Natural killer cell (primary cell): ENCODE measurements around the gene CYFIP2. TPM values are rescaled to one million over a fixed set of nuclear protein-coding genes. Genes with fewer than 3 reads are reported as not detected.

Experiments
- ATAC-seq, 3 donors: fragments of 150-1000 bp in 2 of 3; fragments of 200-7000 bp in 1 of 3; cut with Tn5 transposase; 1 replicate in 1 of 3; 2 replicates in 2 of 3; pipeline ENCODE4 v1.10.0; 2021; ENCODE audit warnings: mild to moderate bottlenecking in 2 of 3, moderate library complexity in 2 of 3
- DNase-seq, 2 donors: peaks; one replicate each; pipeline versions ENCODE4 v3.0.0 to v3.0.0-alpha.2; 2013 to 2021; ENCODE audit warnings: mixed read lengths in 1 of 2
- H3K27ac ChIP-seq: one replicate; pipeline ENCODE4 v1.5.1; 2013; ENCODE audit warnings: mild to moderate bottlenecking, low read length
- H3K27me3 ChIP-seq: one replicate; pipeline ENCODE4 v1.6.1; 2013; ENCODE audit warnings: low read length; ENCODE audit not compliant: control insufficient read depth, insufficient read depth
- H3K36me3 ChIP-seq: one replicate; pipeline ENCODE4 v1.6.1; 2013; ENCODE audit warnings: low read length; ENCODE audit not compliant: control insufficient read depth, insufficient read depth
- H3K4me1 ChIP-seq: one replicate; pipeline ENCODE4 v1.6.1; 2013; ENCODE audit warnings: low read length; ENCODE audit not compliant: control insufficient read depth, insufficient read depth
- H3K4me3 ChIP-seq: one replicate; pipeline ENCODE4 v1.5.1; 2013; ENCODE audit warnings: low read length
- H3K9me3 ChIP-seq: one replicate; pipeline ENCODE4 v1.6.1; 2013; ENCODE audit warnings: low read length; ENCODE audit not compliant: control insufficient read depth, insufficient read depth
- H3K27ac Mint-ChIP-seq, 2 donors: one replicate each; pipeline ENCODE4 v1.8.0; 2022; ENCODE audit warnings: mild to moderate bottlenecking in 2 of 2, mixed read lengths in 2 of 2, moderate library complexity in 1 of 2
- H3K27me3 Mint-ChIP-seq, 2 donors: one replicate each; pipeline ENCODE4 v1.8.0; 2022; ENCODE audit warnings: low read depth in 2 of 2, mixed read lengths in 2 of 2
- H3K36me3 Mint-ChIP-seq: one replicate; pipeline ENCODE4 v1.8.0; 2022; ENCODE audit warnings: mixed read lengths
- H3K4me1 Mint-ChIP-seq, 2 donors: one replicate each; pipeline ENCODE4 v1.8.0; 2022; ENCODE audit warnings: mixed read lengths in 2 of 2
- H3K4me3 Mint-ChIP-seq: one replicate; pipeline ENCODE4 v1.8.0; 2022; ENCODE audit warnings: mild to moderate bottlenecking, moderate library complexity, mixed read lengths
- H3K9me3 Mint-ChIP-seq, 2 donors: one replicate each; pipeline ENCODE4 v1.8.0; 2022; ENCODE audit warnings: mixed read lengths in 2 of 2
- WGBS: methylation state at CpG from one replicate; pipeline ENCODE4 v1.1.7; 2013; ENCODE audit warnings: missing lambda C conversion rate; ENCODE audit not compliant: insufficient coverage; 5-methylcytosine and 5-hydroxymethylcytosine counted together
- intact Hi-C: fragments of 100-400 bp; cut with micrococcal nuclease; formaldehyde crosslinking; loops from one replicate; pipeline ENCODE4 v1.14.2; 2022
- total RNA-seq, 4 donors: library from RNA; stranded (reverse); fragments of 120-200 nt in 1 of 4; gene quantifications; one replicate each; pipeline versions ENCODE4 v1.2.3 to v1.2.4, GENCODE V29; 2013 to 2022
- TF ChIP-seq, protein P1 (sequence below): fragments of 200-600 bp; IDR thresholded peaks from one replicate; pipeline ENCODE4 v1.8.0; 2022; ENCODE audit warnings: antibody characterized with exemption

CYFIP2 gene
- total RNA-seq, 3 donors from 2014 or later (not counting 1 experiment from before 2014, with no cell fraction given): 464 to 542 (median 532) TPM

GRCh38 chr5:157273131-157273556 lies 7.2 kb downstream of the CYFIP2 start:
- H3K27ac Mint-ChIP-seq: peak overlapping the region; percentile 93 to 99
- Histone ChIP-seq H3K4me1 (peaks cover 63% of the 10 kb centered on the region), H3K27me3 (no peaks in the 10 kb centered on the region), H3K9me3 (no peaks in the 10 kb centered on the region), H3K27ac (peak overlapping the region; percentile 86), H3K4me3 (no peak overlapping the region), H3K36me3 (peaks cover 5% of the 10 kb centered on the region)
- 14% methylated on average over 1 of the region's 1 CpG for WGBS
- intact Hi-C loops: loop anchor here (2.0 to 5.0 kb wide), 5 partner anchors 20 to 241 kb away; no protein-coding TSS in a partner anchor
- ATAC-seq (peak; percentile 22 to 68 (median 40)), DNase-seq (peak in 1 of 2 donors; percentile 66)
- peaks cover 91 to 92% of the 10 kb centered on the region in 2 donors for H3K4me1 Mint-ChIP-seq
- peak overlapping the region; percentile 89 for H3K4me3 Mint-ChIP-seq
- TF ChIP-seq, protein P1, sequence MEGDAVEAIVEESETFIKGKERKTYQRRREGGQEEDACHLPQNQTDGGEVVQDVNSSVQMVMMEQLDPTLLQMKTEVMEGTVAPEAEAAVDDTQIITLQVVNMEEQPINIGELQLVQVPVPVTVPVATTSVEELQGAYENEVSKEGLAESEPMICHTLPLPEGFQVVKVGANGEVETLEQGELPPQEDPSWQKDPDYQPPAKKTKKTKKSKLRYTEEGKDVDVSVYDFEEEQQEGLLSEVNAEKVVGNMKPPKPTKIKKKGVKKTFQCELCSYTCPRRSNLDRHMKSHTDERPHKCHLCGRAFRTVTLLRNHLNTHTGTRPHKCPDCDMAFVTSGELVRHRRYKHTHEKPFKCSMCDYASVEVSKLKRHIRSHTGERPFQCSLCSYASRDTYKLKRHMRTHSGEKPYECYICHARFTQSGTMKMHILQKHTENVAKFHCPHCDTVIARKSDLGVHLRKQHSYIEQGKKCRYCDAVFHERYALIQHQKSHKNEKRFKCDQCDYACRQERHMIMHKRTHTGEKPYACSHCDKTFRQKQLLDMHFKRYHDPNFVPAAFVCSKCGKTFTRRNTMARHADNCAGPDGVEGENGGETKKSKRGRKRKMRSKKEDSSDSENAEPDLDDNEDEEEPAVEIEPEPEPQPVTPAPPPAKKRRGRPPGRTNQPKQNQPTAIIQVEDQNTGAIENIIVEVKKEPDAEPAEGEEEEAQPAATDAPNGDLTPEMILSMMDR: no peak
- no peaks in the 10 kb centered on the region for H3K9me3 Mint-ChIP-seq
- H3K36me3 Mint-ChIP-seq: no peaks in the 10 kb centered on the region
- no peaks in the 10 kb centered on the region for H3K27me3 Mint-ChIP-seq

DNA sequence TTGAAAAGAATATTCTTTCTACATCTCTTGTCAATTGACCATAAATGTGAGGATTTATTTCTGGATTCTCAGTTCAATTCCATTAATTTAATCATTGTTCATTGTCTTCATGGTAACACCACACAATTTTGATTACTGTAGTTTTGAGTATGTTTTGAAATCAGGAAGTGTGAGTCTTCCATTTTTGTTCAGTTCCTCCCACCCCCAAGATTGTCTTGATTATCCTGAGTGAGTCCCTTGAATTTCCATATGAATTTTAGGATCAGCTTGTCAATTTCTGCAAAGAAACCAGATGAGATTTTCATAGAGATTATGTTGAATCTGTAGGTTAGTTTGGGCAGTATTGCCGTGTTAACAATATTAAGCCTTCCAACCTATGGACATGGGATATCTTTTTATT lies 9.5 kb downstream of the CYFIP2 start:
- Histone ChIP-seq H3K4me1 (peaks cover 49% of the 10 kb centered on the region), H3K4me3 (no peak overlapping the region), H3K36me3 (no peaks in the 10 kb centered on the region), H3K27ac (no peak overlapping the region), H3K9me3 (no peaks in the 10 kb centered on the region), H3K27me3 (no peaks in the 10 kb centered on the region)
- TF ChIP-seq, protein P1: no peak
- no CpG with 5 or more reads among the region's 1 CpG for whole genome bisulfite sequencing
- peaks cover 82 to 88% of the 10 kb centered on the region in 2 donors for H3K4me1 Mint-ChIP-seq
- H3K27me3 Mint-ChIP-seq: no peaks in the 10 kb centered on the region
- H3K36me3 Mint-ChIP-seq: no peaks in the 10 kb centered on the region
- H3K27ac Mint-ChIP-seq: peak overlapping the region; percentile 82 to 99
- intact Hi-C loops: no loop called here
- DNase-seq (no peak), ATAC-seq (no peak)
- H3K4me3 Mint-ChIP-seq: peak overlapping the region; percentile 6
- H3K9me3 Mint-ChIP-seq: no peaks in the 10 kb centered on the region

- H3K27ac Mint-ChIP-seq: peak overlapping the region; percentile 78 to 82
- no peak overlapping the region for H3K4me3 Mint-ChIP-seq
- intact Hi-C loops: no loop called here
- H3K4me3 ChIP-seq: no peak overlapping the region
- TF ChIP-seq, protein P1: no peak
- H3K36me3 Mint-ChIP-seq: no peaks in the 10 kb centered on the region
- H3K27me3 Mint-ChIP-seq: no peaks in the 10 kb centered on the region
- DNase-seq: no peak
- H3K9me3 ChIP-seq: no peaks in the 10 kb centered on the region
- H3K36me3 ChIP-seq: no peaks in the 10 kb centered on the region
- ATAC-seq: no peak
- no peak overlapping the region for H3K27ac ChIP-seq
- H3K9me3 Mint-ChIP-seq: no peaks in the 10 kb centered on the region
- 89% methylated on average over 2 of the region's 2 CpGs for WGBS
- peaks cover 32% of the 10 kb centered on the region for H3K4me1 ChIP-seq
- H3K27me3 ChIP-seq: no peaks in the 10 kb centered on the region
- peaks cover 82 to 88% of the 10 kb centered on the region in 2 donors for H3K4me1 Mint-ChIP-seq
Observed at GRCh38 chr5:157278319-157279037, 12.6 kb downstream of the CYFIP2 start.
